Thymus (tissue), 11 donors: ENCODE results near the gene PARP15. TPM values are rescaled to one million over a fixed set of nuclear protein-coding genes. Genes with fewer than 3 reads are reported as not detected.
"Not testable (repeated sequence)": the region's sequence is repeated elsewhere in the genome, so short reads cannot be mapped to it uniquely, and the experiment has no call there.

ENCODE experiments used
- DNase-seq, 9 donors: peaks; one replicate each; pipeline ENCODE4 v3.0.0-alpha.2; 2013; ENCODE audit warnings: low spot score in 9 of 9, low read depth in 6 of 9, missing footprints in 1 of 9
- H3K27ac ChIP-seq, 2 donors: one replicate each; pipeline ENCODE4 v1.5.1; 2013; ENCODE audit warnings: control low read depth in 1 of 2, low read depth in 1 of 2, low read length in 1 of 2, mild to moderate bottlenecking in 1 of 2, moderate library complexity in 1 of 2
- H3K27me3 ChIP-seq, 2 donors: one replicate each; pipeline ENCODE4 v1.5.1; 2013; ENCODE audit warnings: low read length in 1 of 2; ENCODE audit not compliant: control insufficient read depth in 2 of 2, insufficient read depth in 1 of 2
- H3K36me3 ChIP-seq, 2 donors: one replicate each; pipeline ENCODE4 v1.5.1; 2013; ENCODE audit warnings: low read length in 1 of 2, mild to moderate bottlenecking in 1 of 2, moderate library complexity in 1 of 2; ENCODE audit not compliant: control insufficient read depth in 2 of 2, insufficient read depth in 2 of 2
- H3K4me1 ChIP-seq, 2 donors: one replicate each; pipeline ENCODE4 v1.5.1; 2013; ENCODE audit warnings: low read length in 2 of 2; ENCODE audit not compliant: control insufficient read depth in 2 of 2, insufficient read depth in 2 of 2
- H3K4me3 ChIP-seq, 2 donors: one replicate each; pipeline ENCODE4 v1.5.1; 2013; ENCODE audit warnings: low read length in 2 of 2, control low read depth in 1 of 2, mild to moderate bottlenecking in 1 of 2
- H3K9me3 ChIP-seq, 2 donors: one replicate each; pipeline ENCODE4 v1.5.1; 2013; ENCODE audit warnings: low read length in 1 of 2, mild to moderate bottlenecking in 1 of 2; ENCODE audit not compliant: control insufficient read depth in 2 of 2, insufficient read depth in 1 of 2
- WGBS: extraction: QIAGEN DNeasy Blood & Tissue Kit; methylation state at CpG from one replicate; pipeline ENCODE4 v1.1.7; 2013; 5-methylcytosine and 5-hydroxymethylcytosine counted together
- polyA plus RNA-seq: library from polyadenylated mRNA; stranded (reverse); fragments of 200-250 nt; gene quantifications from one replicate; pipeline ENCODE4 v1.2.3, GENCODE V29; 2013
- total RNA-seq: library from RNA; stranded (reverse); fragments of 120-200 nt; gene quantifications from one replicate; pipeline ENCODE4 v1.2.4, GENCODE V29; 2013
- donor health status: healthy.

PARP15 gene
- total and polyA plus RNA-seq, 2 donors = 6.8 to 15.7 TPM

- Histone ChIP-seq H3K36me3 (peaks cover 13 to 40% of the 10 kb centered on the region in 2 donors), H3K9me3 (no peaks in the 10 kb centered on the region), H3K27ac (peak overlapping the region; percentile 89 to 98), H3K4me3 (peak overlapping the region; percentile 74 to 94), H3K4me1 (peaks cover 4 to 25% of the 10 kb centered on the region in 2 donors), H3K27me3 (no peaks in the 10 kb centered on the region)
- WGBS = 15% methylated on average over 5 of the region's 5 CpGs
- DNase-seq = peak in 3 of 9 donors; percentile 15 to 22 (median 15)
These were observed 13.8 kb upstream of the PARP15 start for GRCh38 chr3:122563717-122564025.

DNA sequence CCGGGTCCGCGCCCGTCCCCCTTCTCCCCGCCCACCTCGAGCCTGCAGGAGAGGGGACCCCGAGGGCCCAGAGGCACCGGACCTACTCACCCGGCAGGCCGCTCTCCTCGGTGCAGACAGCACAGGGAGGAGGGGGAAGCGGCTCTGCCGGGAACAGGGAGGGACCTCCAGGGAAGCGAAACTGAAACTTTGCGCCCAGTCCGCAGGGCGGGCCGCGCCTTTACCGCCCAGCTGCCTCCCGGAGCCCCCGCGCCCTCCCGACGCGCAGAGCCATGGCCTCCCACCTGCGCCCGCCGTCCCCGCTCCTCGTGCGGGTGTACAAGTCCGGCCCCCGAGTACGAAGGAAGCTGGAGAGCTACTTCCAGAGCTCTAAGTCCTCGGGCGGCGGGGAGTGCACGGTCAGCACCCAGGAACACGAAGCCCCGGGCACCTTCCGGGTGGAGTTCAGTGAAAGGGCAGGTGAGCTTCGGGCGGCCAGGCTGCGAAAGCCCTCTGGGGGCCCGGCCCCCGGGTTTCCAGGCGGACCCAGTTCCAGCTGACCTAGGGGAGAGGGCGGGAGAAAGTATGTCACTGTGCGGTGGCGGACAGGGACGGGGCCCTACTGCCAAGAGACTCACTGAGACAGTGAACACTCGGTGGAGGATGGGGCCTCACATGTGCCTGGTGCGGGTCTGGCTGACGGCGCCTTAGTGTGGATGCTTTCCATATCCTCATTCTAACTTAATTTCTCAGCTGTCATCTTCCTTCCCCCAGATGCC, 13.1 kb upstream of the PARP15 start, which contains the start of the genes DTX3L and PARP9:
DTX3L (plus strand) TSS at position 184 of the 758 bp plus-strand sequence; CDS start at position 273, 89 bp downstream.
PARP9 (minus strand) TSS at position 146 of the 758 bp plus-strand sequence. CDS start 4,680 bp downstream, outside the sequence.
- under 1% methylated on average over 56 of the region's 56 CpGs for WGBS
- H3K4me3 ChIP-seq = peak within 1 kb of the TSS; percentile 74 to 94
- no peaks in the 10 kb centered on the region for H3K27me3 ChIP-seq
- H3K27ac ChIP-seq = peak within 1 kb of the TSS; percentile 89 to 98
- peaks cover 4 to 25% of the 10 kb centered on the region in 2 donors for H3K4me1 ChIP-seq
- no peaks in the 10 kb centered on the region for H3K9me3 ChIP-seq
- DNase-seq = peak in 8 of 9 donors; percentile 50 to 87 (median 68)
- peaks cover 13 to 41% of the 10 kb centered on the region in 2 donors for H3K36me3 ChIP-seq

DNA sequence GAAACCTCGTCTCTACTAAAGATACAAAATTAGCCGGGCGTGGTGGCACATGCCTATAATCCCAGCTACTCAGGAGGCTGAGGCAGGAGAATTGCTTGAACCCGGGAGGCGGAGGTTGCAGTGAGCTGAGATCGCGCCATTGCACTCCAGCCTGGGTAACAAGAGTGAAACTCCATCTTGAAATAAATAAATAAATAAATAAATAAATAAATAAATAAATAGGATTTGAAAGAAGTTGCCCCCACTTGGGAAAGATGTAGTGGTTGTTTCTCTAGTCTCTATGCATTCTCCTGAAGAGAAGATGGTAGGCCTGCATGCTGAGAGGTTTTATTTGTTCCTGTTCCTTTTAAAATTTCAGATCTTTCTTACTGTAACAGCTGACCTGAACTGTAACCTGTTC, 9.3 kb upstream of the PARP15 start:
- WGBS = 97% methylated on average over 7 of the region's 7 CpGs
- Histone ChIP-seq H3K27ac (peak overlapping the region in 1 of 2 donors; percentile 14), H3K36me3 (peaks cover 16 to 70% of the 10 kb centered on the region in 2 donors), H3K4me1 (peaks cover under 1 to 15% of the 10 kb centered on the region in 2 donors)
- H3K9me3 ChIP-seq, H3K4me3 ChIP-seq, H3K27me3 ChIP-seq, DNase-seq: not testable (repeated sequence)

GRCh38 chr3:122568755-122569154, 8.7 kb upstream of the PARP15 start:
- Histone ChIP-seq H3K4me3 (no peak overlapping the region), H3K27me3 (no peaks in the 10 kb centered on the region), H3K27ac (peak overlapping the region; percentile 14 to 36), H3K36me3 (peaks cover 18 to 73% of the 10 kb centered on the region in 2 donors), H3K4me1 (peaks cover 0 to 9% of the 10 kb centered on the region in 2 donors), H3K9me3 (no peaks in the 10 kb centered on the region)
- WGBS = 83% methylated on average over 3 of the region's 3 CpGs
- no peak for DNase-seq

DNA sequence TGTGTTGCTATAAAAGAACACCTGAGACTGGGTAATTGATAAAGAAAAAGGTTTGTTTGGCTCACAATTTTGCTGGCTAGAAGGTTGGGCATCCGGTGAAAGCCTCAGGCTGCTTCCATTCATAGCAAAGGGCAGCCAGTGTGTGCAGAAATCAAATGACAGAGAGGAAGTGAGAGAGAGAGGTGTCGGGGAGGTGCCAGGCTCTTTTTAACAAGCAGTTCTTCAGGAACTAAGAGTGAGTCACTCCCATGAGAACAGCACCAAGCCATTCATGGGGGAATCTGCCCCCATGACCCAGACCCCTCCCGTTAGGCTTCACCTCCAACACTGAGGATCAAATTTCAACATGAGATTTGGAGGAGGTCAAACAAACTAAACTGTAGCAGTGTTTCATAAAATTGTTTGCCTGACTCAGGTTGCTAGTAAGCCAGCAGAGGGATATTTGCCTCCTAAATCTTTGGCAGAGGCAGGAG, 4.5 kb upstream of the PARP15 start:
- 90% methylated on average over 3 of the region's 3 CpGs for WGBS
- no peaks in the 10 kb centered on the region for H3K27me3 ChIP-seq
- peak overlapping the region in 1 of 2 donors; percentile 7 for H3K27ac ChIP-seq
- peaks cover 5 to 54% of the 10 kb centered on the region in 2 donors for H3K36me3 ChIP-seq
- H3K4me3 ChIP-seq = no peak overlapping the region
- H3K4me1 ChIP-seq = peaks cover 0 to 15% of the 10 kb centered on the region in 2 donors
- H3K9me3 ChIP-seq = no peaks in the 10 kb centered on the region
- DNase-seq = peak in 1 of 9 donors; percentile 20

GRCh38 chr3:122576174-122576940, 1.1 kb upstream of the PARP15 start:
- 86% methylated on average over 8 of the region's 8 CpGs for WGBS
- H3K36me3 ChIP-seq = peaks cover 5 to 22% of the 10 kb centered on the region in 2 donors
- DNase-seq = peak in 1 of 9 donors; percentile 41
- H3K9me3 ChIP-seq = no peaks in the 10 kb centered on the region
- no peak overlapping the region for H3K4me3 ChIP-seq
- H3K27me3 ChIP-seq = no peaks in the 10 kb centered on the region
- peaks cover 0 to 15% of the 10 kb centered on the region in 2 donors for H3K4me1 ChIP-seq
- no peak overlapping the region for H3K27ac ChIP-seq

GRCh38 chr3:122578069-122578740, 755 bp downstream of the PARP15 start:
- no peak overlapping the region for H3K27ac ChIP-seq

DNA sequence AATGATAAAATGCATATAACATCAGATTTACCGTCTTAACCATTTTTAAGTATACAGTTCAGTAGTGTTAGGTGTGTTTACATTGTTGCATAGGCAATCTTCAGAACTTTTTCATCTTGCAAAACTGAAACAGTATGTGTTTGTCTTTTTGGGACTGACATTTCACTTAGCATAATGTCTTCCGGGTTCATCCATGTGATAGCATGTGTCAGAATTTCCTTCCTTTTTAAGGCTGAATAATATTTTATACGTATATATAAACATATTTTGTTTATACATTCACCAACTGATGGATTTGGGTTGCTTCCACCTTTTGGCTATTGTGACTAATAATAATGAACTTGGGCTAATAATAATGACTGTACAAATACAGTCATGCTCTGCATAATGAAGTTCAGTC, 3.0 kb downstream of the PARP15 start:
- Histone ChIP-seq H3K4me3 (no peak overlapping the region), H3K36me3 (peaks cover 0 to under 1% of the 10 kb centered on the region in 2 donors), H3K27ac (no peak overlapping the region), H3K4me1 (peaks cover 0 to 15% of the 10 kb centered on the region in 2 donors), H3K27me3 (no peaks in the 10 kb centered on the region), H3K9me3 (peaks cover 0 to 10% of the 10 kb centered on the region in 2 donors)
- WGBS = 62% methylated on average over 3 of the region's 3 CpGs
- DNase-seq = no peak

More at GRCh38 chr3:122578069-122578740, 755 bp downstream of the PARP15 start:
- no peak for DNase-seq
- peaks cover 1 to 8% of the 10 kb centered on the region in 2 donors for H3K36me3 ChIP-seq
- peaks cover 0 to 9% of the 10 kb centered on the region in 2 donors for H3K9me3 ChIP-seq
- WGBS = 26% methylated on average over 5 of the region's 5 CpGs
- peaks cover 0 to 15% of the 10 kb centered on the region in 2 donors for H3K4me1 ChIP-seq
- H3K27me3 ChIP-seq = no peaks in the 10 kb centered on the region
- H3K4me3 ChIP-seq = peak overlapping the region; percentile 73 to 77
